HG03103 (cell line): Measurements from ENCODE around the gene SLC25A23.
"Not testable (repeated sequence)": the region's sequence is repeated elsewhere in the genome, so short reads cannot be mapped to it uniquely, and the experiment has no call there.

Source experiments
- ATAC-seq: cut with Tn5 transposase; IDR thresholded peaks from one replicate; pipeline ENCODE4 v1.9.1; 2021; ENCODE audit warnings: low read depth; ENCODE audit not compliant: unreplicated experiment

SLC25A23 gene

DNA sequence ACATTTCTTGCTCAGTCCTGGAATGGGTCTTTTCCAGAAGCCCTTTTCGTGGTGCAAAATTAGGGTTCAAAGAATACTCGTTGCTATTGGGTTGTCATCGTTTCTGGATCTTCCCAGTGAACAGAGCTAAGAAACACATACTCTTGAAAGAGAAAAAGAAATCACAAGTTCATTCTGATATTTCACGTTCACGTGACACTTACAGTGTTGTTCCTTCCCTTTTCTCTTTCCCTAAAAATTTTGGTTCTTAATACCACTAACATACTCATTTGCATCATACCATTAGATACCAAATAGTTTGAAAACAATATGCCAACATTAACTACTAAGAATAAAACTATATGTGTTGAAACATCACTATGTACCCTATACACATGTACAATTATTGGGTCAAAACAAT lies 53.2 kb downstream of the SLC25A23 start:
- no peak for ATAC-seq

DNA sequence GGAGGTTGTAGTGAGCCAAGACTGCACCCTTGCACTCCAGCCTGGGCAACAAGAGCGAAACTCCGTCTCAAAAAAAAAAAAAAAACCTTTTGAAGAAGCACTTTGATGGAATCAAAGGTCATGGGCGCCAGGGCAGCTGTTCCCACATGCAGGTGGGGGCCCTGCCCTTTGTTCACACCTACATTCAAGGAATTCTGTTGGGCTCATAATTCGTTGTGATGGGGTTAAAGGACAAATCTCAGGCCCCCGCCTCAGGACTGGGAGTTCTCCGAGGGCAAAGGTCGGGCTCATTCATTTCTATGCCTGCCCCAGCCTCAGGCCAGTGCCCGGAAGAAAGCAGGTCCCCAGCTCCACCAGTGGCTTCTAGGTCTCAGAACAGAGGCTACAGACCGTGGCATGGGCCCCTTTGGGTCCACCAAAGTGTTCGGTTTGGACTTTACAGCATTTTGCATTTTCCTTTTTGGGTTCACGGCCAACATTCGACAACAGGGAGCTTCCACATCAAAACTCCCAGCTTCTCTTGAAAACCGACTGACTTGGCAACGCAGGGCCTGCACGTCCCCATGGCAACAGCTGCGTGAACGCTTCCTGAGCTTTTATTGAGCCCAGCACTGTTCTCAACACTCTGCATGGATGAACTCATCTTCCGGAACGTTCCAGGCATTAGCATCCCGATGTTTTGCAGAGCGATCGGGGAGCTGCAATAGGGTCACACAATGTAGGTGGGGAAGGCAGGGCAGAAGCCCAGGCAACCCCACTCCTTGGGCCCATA lies 56.6 kb downstream of the SLC25A23 start:
- no peak for ATAC-seq

- no peak for ATAC-seq
Observed at GRCh38 chr19:6402058-6402457, 57.5 kb downstream of the SLC25A23 start.

DNA sequence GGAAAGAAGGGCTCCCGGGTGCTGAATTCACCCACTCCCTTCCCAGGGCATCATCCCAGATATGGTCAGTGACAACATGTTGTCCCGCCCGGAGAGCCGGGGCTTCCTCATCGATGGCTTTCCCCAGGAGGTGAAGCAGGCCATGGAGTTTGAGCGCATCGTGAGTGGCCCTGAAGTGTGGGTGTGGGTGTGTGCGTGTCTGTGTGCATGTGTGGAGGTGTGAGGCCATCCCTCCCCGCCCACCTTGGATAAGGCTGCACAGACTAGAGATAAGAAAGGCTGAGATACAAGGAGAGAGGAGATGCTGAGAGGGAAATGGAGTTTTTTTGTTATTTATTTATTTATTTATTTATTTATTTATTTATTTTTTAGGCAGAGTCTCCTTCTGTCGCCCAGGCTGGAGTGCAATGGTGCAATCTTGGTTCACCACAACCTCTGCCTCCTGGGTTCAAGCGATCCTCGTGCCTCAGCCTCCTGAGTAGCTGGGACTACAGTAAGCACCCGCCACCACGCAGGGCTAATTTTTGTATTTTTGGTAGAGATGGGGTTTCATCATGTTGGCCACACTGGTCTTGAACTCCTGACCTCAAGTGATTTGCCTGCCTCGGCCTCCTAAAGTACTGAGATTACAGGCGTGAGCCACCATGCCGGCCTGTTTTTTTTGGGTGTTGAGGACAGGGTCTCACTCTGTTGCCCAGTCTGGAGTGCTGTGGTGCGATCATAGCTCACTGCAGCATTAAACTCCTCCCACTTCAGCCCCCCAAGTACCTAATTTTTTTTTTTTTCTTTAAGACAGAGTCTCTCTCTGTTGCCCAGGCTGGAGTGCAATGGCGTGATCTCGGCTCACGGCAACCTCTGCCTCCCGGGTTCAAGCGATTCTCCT lies 59.3 kb downstream of the SLC25A23 start:
- ATAC-seq = not testable (repeated sequence)

DNA sequence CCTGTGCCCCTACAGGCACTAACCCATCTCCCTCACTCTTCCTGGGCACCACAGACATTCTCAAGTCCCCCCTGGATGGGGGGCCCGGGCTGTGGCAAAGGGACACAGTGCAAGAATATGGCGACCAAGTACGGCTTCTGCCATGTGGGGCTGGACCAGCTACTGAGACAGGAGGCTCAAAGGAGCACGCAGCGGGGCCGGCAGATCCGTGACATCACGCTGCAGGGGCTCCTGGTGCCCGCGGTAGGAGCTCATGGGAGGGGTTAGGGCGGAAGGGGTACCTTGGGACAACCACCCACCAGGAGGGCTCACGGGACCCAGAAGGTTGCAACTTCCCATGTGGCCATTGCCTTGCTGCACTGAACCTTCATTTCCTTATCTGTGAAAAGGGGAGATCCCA lies 63.3 kb downstream of the SLC25A23 start:
- no peak for ATAC-seq

DNA sequence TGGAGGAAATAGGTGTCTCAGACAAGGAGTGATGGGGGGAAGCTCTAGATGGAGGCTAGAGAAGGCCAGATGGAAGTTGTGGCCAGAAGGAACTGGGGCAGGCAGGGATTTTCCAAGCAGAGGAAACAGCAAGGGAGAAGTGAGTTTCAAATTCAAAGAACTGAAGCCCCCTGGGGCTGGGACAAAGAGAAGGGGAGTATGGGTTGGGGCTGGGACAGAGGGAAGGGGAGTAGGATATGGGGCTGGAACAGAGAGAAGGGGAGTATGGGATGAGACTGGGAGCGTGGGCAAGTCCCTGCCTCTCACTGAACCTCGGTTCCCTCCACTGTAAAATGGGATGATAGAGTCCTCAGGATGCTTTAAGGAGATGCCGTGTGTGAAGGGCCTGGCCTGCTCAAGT lies 64.8 kb downstream of the SLC25A23 start:
- no peak for ATAC-seq

- ATAC-seq = no peak
Observed at GRCh38 chr19:6393983-6394412, 65.6 kb downstream of the SLC25A23 start.

GRCh38 chr19:6393074-6393982 lies 66.3 kb downstream of the SLC25A23 start, which contains the start of gene GTF2F1:
Gene GTF2F1 (minus strand): TSS chr19:6393164. CDS start chr19:6392995, 169 bp downstream.
- peak; percentile 71 for ATAC-seq

DNA sequence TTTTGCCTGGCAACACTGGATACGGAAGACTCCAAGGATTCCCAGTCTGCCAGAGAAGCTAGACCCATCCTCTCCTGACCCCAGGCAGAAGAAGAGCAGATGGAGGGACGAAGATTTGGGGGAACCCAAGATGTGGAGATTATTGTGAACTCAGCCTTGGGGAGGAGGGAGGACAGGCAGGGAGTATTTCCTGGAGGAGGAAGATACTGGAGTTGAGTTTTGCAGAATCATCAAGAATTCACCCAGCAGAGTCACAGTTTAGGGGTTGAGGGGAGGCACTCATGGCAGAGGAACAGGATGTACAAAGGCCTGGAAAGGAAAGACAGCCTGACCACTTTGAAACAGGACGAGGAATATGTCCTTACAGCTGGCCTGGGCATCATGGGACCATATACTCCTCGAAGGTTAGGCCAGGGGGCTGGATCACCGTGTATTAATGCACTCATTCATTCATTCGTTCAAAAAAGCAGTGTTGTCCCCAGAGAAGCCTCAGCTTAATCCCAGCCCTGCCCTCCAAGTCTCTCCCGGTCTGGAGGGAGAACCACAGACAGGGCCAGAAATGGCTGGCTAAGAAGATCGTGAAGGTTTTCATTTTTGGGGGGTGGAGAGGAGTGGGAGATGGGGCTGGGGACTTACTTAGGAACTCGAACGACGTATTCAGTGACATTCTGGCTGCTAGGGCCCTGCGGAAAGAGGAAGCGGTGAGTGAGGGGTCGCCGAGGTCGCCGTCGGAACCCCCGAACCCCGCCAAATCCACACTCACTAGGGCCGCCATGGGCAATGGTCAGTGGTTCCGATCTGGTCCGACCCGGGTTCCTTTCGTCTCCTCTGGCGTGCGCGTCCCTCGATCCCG lies 67.1 kb downstream of the SLC25A23 start:
- no peak for ATAC-seq
